ENCODE results near the gene BMERB1.
"Not testable (repeated sequence)": the region's sequence is repeated elsewhere in the genome, so short reads cannot be mapped to it uniquely, and the experiment has no call there.

DNA sequence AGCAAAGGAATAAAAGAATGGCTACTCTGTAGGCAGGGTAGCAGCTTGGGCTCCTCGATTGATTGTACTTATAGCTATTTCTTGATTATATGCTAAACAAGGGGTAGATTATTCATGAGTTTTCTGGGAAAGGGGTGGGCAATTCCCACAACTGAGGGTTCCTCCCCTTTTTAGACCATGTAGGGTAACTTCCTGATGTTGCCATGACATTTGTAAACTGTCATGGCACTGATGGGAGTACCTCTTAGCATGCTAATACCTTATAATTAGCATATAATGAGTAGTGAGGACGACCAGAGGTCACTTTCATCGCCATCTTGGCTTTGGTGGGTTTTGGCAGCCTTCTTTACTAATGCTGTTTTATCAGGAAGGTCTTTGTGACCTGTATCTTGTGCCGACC is 136.3 kb downstream of the BMERB1 start:
- TF ChIP-seq, protein P1, sequence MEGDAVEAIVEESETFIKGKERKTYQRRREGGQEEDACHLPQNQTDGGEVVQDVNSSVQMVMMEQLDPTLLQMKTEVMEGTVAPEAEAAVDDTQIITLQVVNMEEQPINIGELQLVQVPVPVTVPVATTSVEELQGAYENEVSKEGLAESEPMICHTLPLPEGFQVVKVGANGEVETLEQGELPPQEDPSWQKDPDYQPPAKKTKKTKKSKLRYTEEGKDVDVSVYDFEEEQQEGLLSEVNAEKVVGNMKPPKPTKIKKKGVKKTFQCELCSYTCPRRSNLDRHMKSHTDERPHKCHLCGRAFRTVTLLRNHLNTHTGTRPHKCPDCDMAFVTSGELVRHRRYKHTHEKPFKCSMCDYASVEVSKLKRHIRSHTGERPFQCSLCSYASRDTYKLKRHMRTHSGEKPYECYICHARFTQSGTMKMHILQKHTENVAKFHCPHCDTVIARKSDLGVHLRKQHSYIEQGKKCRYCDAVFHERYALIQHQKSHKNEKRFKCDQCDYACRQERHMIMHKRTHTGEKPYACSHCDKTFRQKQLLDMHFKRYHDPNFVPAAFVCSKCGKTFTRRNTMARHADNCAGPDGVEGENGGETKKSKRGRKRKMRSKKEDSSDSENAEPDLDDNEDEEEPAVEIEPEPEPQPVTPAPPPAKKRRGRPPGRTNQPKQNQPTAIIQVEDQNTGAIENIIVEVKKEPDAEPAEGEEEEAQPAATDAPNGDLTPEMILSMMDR (IDR thresholded peaks at IDR 0.05), result not testable (repeated sequence)
- TF ChIP-seq POLR2A (IDR thresholded peaks at IDR 0.05), result not testable (repeated sequence)
